GM23338 (cell line): ENCODE data around the gene ZNF236. TPM values are rescaled to one million over a fixed set of nuclear protein-coding genes. Genes with fewer than 3 reads are reported as not detected.

ENCODE experiments used
- ATAC-seq: fragments of 200-7000 bp; cut with Tn5 transposase; 3 replicates; pipeline ENCODE4 v1.9.1; 2020
- DNase-seq: peaks from one replicate; pipeline ENCODE4 v3.0.0-alpha.2; 2015; ENCODE audit warnings: low spot score
- H2AFZ ChIP-seq: fragments of 200-600 bp; sonication (generic); 2 replicates; pipeline ENCODE4 v1.8.0; 2016; ENCODE audit warnings: antibody characterized with exemption, mild to moderate bottlenecking, moderate library complexity
- H3F3A ChIP-seq: fragments of 200-600 bp; sonication (generic); replicated peaks from 2 replicates; pipeline ENCODE4 v1.8.0; 2017; ENCODE audit warnings: antibody characterized with exemption, mixed run types, low read depth
- H3K27ac ChIP-seq: fragments of 200-600 bp; sonication (generic); 2 replicates; pipeline ENCODE4 v1.6.1; 2016; ENCODE audit warnings: low read depth
- H3K27me3 ChIP-seq: fragments of 200-600 bp; sonication (generic); 2 replicates; pipeline ENCODE4 v1.8.0; 2016; ENCODE audit warnings: mild to moderate bottlenecking, mixed run types, moderate library complexity; ENCODE audit not compliant: insufficient read depth
- H3K36me3 ChIP-seq: fragments of 200-600 bp; sonication (generic); 2 replicates; pipeline ENCODE4 v1.8.0; 2016; ENCODE audit warnings: mild to moderate bottlenecking; ENCODE audit not compliant: insufficient read depth
- H3K4me1 ChIP-seq: fragments of 200-600 bp; sonication (generic); 2 replicates; pipeline ENCODE4 v1.8.0; 2016; ENCODE audit warnings: mild to moderate bottlenecking, moderate library complexity; ENCODE audit not compliant: insufficient read depth
- H3K4me2 ChIP-seq: fragments of 200-600 bp; sonication (generic); 2 replicates; pipeline ENCODE4 v1.7.1; 2017; ENCODE audit warnings: mixed run types
- H3K4me3 ChIP-seq: fragments of 200-600 bp; sonication (generic); 2 replicates; pipeline ENCODE4 v1.6.1; 2016; ENCODE audit warnings: mixed run types
- H3K79me2 ChIP-seq: fragments of 200-600 bp; sonication (generic); replicated peaks from 2 replicates; pipeline ENCODE4 v1.8.0; 2017; ENCODE audit warnings: mild to moderate bottlenecking; ENCODE audit not compliant: insufficient read depth
- H3K9me2 ChIP-seq: fragments of 200-600 bp; sonication (generic); 2 replicates; pipeline ENCODE4 v1.8.0; 2017; ENCODE audit not compliant: insufficient read depth
- H4K20me1 ChIP-seq: fragments of 200-600 bp; sonication (generic); replicated peaks from 2 replicates; pipeline ENCODE4 v1.8.0; 2017; ENCODE audit warnings: mild to moderate bottlenecking; ENCODE audit not compliant: insufficient read depth
- H3K27ac Mint-ChIP-seq: 2 replicates; pipeline ENCODE4 v1.8.0; 2020; ENCODE audit warnings: inconsistent platforms, mild to moderate bottlenecking, moderate library complexity, mixed read lengths
- H3K27me3 Mint-ChIP-seq: 3 replicates; pipeline ENCODE4 v1.8.0; 2022; ENCODE audit warnings: low read depth, mild to moderate bottlenecking, moderate library complexity, mixed read lengths, inconsistent platforms; ENCODE audit not compliant: insufficient read depth, poor library complexity
- H3K36me3 Mint-ChIP-seq: 3 replicates; pipeline ENCODE4 v1.8.0; 2021; ENCODE audit warnings: low read depth, mild to moderate bottlenecking, inconsistent platforms, moderate library complexity, mixed read lengths
- H3K4me1 Mint-ChIP-seq: 3 replicates; pipeline ENCODE4 v1.8.0; 2020; ENCODE audit warnings: mild to moderate bottlenecking, inconsistent platforms, mixed read lengths
- H3K4me3 Mint-ChIP-seq: 3 replicates; pipeline ENCODE4 v1.8.0; 2021; ENCODE audit warnings: moderate library complexity, mild to moderate bottlenecking, inconsistent platforms, mixed read lengths
- H3K9me3 Mint-ChIP-seq: 3 replicates; pipeline ENCODE4 v1.8.0; 2020; ENCODE audit warnings: moderate library complexity, mild to moderate bottlenecking, inconsistent platforms, mixed read lengths
- CREB1 ChIP-seq: fragments of 250-450 bp; sonication (Bioruptor Pico); IDR thresholded peaks from 2 replicates; pipeline ENCODE4 v1.5.0; 2020; ENCODE audit warnings: low read depth, mild to moderate bottlenecking, moderate library complexity
- EZH2 ChIP-seq: fragments of 200-600 bp; sonication (generic); IDR thresholded peaks from one replicate; pipeline ENCODE4 v1.8.0; 2017; ENCODE audit warnings: antibody characterized with exemption, mild to moderate bottlenecking, low read depth; ENCODE audit not compliant: unreplicated experiment
- EZH2phosphoT487 ChIP-seq: fragments of 200-600 bp; sonication (generic); IDR thresholded peaks from one replicate; pipeline ENCODE4 v1.8.1; 2018; ENCODE audit warnings: antibody characterized with exemption; ENCODE audit not compliant: unreplicated experiment
- JUNB ChIP-seq: IDR thresholded peaks from one replicate; pipeline ENCODE4 v1.6.1; 2016; ENCODE audit warnings: antibody characterized with exemption; ENCODE audit not compliant: unreplicated experiment
- NANOG ChIP-seq: IDR thresholded peaks from 2 replicates; pipeline ENCODE4 v1.6.1; 2016; ENCODE audit warnings: antibody characterized with exemption, borderline replicate concordance
- POLR2AphosphoS5 ChIP-seq: IDR thresholded peaks from 2 replicates; pipeline ENCODE4 v1.6.1; 2016; ENCODE audit warnings: antibody characterized with exemption, low read depth
- STAT1 ChIP-seq: IDR thresholded peaks from one replicate; pipeline ENCODE4 v1.6.1; 2016; ENCODE audit warnings: antibody characterized with exemption; ENCODE audit not compliant: unreplicated experiment
- ZNF114 ChIP-seq: fragments of 250-450 bp; sonication (Bioruptor Pico); IDR thresholded peaks from 2 replicates; pipeline ENCODE4 v1.5.0; 2020; ENCODE audit warnings: mild to moderate bottlenecking, moderate library complexity
- ZNF331 ChIP-seq: fragments of 250-450 bp; sonication (Bioruptor Pico); IDR thresholded peaks from 2 replicates; pipeline ENCODE4 v1.5.0; 2020; ENCODE audit warnings: low read depth, mild to moderate bottlenecking, moderate library complexity
- polyA plus RNA-seq: library from polyadenylated mRNA; unstranded; fragments of >200 nt; fragmentation: Nextera tagmentation; extraction: Ambion mirVana; gene quantifications from 2 replicates; pipeline ENCODE4 v1.2.1, GENCODE V29; 2016
- total RNA-seq: library from RNA; depleted of rRNA; stranded (reverse); fragments of >200 nt; shearing (Covaris generic); gene quantifications from 2 replicates; pipeline ENCODE4 v1.2.3, GENCODE V29; 2014
- TF ChIP-seq, protein P1 (sequence below): IDR thresholded peaks from 2 replicates; pipeline ENCODE4 v1.6.1; 2016; ENCODE audit warnings: antibody characterized with exemption
- TF ChIP-seq, protein P2 (sequence below): fragments of 250-450 bp; sonication (Bioruptor Pico); IDR thresholded peaks from 2 replicates; pipeline ENCODE4 v1.5.0; 2020; ENCODE audit warnings: mild to moderate bottlenecking, moderate library complexity
- TF ChIP-seq, protein P3 (sequence below): IDR thresholded peaks from one replicate; pipeline ENCODE4 v1.6.1; 2018; ENCODE audit warnings: antibody characterized with exemption; ENCODE audit not compliant: unreplicated experiment
- TF ChIP-seq, protein P4 (sequence below), 2 experiments: fragments of 200-600 bp in 1 of 2; sonication (generic) in 1 of 2; conservative IDR thresholded peaks; 2 replicates each; pipeline versions ENCODE4 v1.5.1 to v1.6.1; 2016 to 2017; ENCODE audit warnings: antibody characterized with exemption in 2 of 2, low read depth in 2 of 2, mild to moderate bottlenecking in 2 of 2, moderate library complexity in 1 of 2

The ZNF236 gene
- total and polyA plus RNA-seq, 2 experiments from 2014 or later = 8.9 to 16.3 TPM

DNA sequence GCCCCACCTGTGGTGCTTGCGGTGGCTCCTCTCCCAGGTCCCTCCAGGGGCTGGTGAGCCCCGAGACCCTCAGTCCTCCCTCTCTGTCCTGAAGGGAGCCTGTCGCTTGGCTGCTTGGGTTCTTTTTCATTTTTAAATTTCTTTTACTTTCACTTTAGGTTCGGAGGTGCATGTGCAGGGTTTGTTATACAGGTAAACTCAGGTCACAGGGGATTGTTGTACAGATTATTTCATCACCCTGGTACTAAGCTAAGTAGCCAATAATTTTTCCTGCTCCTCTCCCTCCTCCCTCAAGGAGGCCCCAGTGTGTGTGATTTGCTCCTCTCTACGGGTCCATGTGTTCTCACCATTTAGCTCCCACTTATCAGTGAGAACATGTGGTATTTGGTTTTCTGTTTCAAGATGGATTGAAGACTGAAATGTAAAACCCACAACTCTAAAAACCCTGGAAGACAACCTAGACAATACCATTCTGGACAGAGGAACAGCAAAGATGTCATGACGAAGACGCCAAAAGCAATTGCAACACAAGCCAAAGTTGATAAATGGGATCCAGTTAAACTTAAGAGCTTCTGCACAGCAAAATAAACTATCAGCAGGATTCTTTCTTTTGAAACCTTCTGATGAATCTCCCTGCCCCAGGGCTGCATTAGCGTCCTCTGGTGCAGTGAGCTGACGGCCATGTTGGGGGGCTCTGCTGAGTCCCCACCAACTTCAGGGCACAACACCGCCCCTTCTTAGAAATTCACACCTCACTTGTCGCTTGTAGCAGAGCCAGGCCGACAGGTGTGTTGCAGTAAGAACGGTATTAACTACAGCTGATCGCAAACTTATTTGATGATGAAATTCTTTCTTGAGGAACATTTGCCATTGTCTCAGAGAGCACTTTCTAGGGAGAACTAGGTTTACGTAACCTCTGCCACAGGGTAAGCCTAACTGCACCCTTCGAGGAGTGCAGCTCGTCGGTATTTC is 135.3 kb downstream of the ZNF236 start:
- Mint-ChIP-seq H3K4me1 (peaks cover 10% of the 10 kb centered on the region; the same call in 1 of the 3 replicates), H3K4me3 (no peak overlapping the region), H3K27me3 (peaks cover 4% of the 10 kb centered on the region), H3K9me3 (no peaks in the 10 kb centered on the region; the same call in 2 of the 3 replicates), H3K36me3 (peaks cover 27% of the 10 kb centered on the region), H3K27ac (peak overlapping the region; percentile 29)
- Histone ChIP-seq H4K20me1 (no peaks in the 10 kb centered on the region; the same call in 1 of the 2 replicates), H3F3A (no peaks in the 10 kb centered on the region), H3K79me2 (no peaks in the 10 kb centered on the region), H3K4me2 (no peak overlapping the region), H3K27ac (no peak overlapping the region), H3K4me1 (no peaks in the 10 kb centered on the region), H2AFZ (no peak overlapping the region), H3K36me3 (no peaks in the 10 kb centered on the region), H3K9me2 (no peaks in the 10 kb centered on the region), H3K4me3 (no peak overlapping the region), H3K27me3 (no peaks in the 10 kb centered on the region)
- ATAC-seq (no peak), DNase-seq (no peak)
- no peak for TF ChIP-seq POLR2AphosphoS5
- TF ChIP-seq, protein P1, sequence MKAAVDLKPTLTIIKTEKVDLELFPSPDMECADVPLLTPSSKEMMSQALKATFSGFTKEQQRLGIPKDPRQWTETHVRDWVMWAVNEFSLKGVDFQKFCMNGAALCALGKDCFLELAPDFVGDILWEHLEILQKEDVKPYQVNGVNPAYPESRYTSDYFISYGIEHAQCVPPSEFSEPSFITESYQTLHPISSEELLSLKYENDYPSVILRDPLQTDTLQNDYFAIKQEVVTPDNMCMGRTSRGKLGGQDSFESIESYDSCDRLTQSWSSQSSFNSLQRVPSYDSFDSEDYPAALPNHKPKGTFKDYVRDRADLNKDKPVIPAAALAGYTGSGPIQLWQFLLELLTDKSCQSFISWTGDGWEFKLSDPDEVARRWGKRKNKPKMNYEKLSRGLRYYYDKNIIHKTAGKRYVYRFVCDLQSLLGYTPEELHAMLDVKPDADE = no peak
- no peak for TF ChIP-seq EZH2phosphoT487
- no peak for TF ChIP-seq NANOG
- TF ChIP-seq, protein P2, sequence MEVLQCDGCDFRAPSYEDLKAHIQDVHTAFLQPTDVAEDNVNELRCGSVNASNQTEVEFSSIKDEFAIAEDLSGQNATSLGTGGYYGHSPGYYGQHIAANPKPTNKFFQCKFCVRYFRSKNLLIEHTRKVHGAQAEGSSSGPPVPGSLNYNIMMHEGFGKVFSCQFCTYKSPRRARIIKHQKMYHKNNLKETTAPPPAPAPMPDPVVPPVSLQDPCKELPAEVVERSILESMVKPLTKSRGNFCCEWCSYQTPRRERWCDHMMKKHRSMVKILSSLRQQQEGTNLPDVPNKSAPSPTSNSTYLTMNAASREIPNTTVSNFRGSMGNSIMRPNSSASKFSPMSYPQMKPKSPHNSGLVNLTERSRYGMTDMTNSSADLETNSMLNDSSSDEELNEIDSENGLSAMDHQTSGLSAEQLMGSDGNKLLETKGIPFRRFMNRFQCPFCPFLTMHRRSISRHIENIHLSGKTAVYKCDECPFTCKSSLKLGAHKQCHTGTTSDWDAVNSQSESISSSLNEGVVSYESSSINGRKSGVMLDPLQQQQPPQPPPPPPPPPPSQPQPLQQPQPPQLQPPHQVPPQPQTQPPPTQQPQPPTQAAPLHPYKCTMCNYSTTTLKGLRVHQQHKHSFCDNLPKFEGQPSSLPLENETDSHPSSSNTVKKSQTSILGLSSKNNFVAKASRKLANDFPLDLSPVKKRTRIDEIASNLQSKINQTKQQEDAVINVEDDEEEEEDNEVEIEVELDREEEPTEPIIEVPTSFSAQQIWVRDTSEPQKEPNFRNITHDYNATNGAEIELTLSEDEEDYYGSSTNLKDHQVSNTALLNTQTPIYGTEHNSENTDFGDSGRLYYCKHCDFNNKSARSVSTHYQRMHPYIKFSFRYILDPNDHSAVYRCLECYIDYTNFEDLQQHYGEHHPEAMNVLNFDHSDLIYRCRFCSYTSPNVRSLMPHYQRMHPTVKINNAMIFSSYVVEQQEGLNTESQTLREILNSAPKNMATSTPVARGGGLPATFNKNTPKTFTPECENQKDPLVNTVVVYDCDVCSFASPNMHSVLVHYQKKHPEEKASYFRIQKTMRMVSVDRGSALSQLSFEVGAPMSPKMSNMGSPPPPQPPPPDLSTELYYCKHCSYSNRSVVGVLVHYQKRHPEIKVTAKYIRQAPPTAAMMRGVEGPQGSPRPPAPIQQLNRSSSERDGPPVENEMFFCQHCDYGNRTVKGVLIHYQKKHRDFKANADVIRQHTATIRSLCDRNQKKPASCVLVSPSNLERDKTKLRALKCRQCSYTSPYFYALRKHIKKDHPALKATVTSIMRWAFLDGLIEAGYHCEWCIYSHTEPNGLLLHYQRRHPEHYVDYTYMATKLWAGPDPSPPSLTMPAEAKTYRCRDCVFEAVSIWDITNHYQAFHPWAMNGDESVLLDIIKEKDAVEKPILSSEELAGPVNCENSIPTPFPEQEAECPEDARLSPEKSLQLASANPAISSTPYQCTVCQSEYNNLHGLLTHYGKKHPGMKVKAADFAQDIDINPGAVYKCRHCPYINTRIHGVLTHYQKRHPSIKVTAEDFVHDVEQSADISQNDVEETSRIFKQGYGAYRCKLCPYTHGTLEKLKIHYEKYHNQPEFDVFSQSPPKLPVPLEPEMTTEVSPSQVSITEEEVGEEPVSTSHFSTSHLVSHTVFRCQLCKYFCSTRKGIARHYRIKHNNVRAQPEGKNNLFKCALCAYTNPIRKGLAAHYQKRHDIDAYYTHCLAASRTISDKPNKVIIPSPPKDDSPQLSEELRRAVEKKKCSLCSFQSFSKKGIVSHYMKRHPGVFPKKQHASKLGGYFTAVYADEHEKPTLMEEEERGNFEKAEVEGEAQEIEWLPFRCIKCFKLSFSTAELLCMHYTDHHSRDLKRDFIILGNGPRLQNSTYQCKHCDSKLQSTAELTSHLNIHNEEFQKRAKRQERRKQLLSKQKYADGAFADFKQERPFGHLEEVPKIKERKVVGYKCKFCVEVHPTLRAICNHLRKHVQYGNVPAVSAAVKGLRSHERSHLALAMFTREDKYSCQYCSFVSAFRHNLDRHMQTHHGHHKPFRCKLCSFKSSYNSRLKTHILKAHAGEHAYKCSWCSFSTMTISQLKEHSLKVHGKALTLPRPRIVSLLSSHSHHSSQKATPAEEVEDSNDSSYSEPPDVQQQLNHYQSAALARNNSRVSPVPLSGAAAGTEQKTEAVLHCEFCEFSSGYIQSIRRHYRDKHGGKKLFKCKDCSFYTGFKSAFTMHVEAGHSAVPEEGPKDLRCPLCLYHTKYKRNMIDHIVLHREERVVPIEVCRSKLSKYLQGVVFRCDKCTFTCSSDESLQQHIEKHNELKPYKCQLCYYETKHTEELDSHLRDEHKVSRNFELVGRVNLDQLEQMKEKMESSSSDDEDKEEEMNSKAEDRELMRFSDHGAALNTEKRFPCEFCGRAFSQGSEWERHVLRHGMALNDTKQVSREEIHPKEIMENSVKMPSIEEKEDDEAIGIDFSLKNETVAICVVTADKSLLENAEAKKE = no peak
- TF ChIP-seq ZNF114 = no peak
- no peak for TF ChIP-seq EZH2
- no peak for TF ChIP-seq STAT1
- TF ChIP-seq ZNF331 (CRISPR knock-in tag) = no peak
- no peak for TF ChIP-seq JUNB
- TF ChIP-seq, protein P3, sequence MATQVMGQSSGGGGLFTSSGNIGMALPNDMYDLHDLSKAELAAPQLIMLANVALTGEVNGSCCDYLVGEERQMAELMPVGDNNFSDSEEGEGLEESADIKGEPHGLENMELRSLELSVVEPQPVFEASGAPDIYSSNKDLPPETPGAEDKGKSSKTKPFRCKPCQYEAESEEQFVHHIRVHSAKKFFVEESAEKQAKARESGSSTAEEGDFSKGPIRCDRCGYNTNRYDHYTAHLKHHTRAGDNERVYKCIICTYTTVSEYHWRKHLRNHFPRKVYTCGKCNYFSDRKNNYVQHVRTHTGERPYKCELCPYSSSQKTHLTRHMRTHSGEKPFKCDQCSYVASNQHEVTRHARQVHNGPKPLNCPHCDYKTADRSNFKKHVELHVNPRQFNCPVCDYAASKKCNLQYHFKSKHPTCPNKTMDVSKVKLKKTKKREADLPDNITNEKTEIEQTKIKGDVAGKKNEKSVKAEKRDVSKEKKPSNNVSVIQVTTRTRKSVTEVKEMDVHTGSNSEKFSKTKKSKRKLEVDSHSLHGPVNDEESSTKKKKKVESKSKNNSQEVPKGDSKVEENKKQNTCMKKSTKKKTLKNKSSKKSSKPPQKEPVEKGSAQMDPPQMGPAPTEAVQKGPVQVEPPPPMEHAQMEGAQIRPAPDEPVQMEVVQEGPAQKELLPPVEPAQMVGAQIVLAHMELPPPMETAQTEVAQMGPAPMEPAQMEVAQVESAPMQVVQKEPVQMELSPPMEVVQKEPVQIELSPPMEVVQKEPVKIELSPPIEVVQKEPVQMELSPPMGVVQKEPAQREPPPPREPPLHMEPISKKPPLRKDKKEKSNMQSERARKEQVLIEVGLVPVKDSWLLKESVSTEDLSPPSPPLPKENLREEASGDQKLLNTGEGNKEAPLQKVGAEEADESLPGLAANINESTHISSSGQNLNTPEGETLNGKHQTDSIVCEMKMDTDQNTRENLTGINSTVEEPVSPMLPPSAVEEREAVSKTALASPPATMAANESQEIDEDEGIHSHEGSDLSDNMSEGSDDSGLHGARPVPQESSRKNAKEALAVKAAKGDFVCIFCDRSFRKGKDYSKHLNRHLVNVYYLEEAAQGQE = no peak
- TF ChIP-seq CREB1 (CRISPR knock-in tag) = no peak
- TF ChIP-seq, protein P4, sequence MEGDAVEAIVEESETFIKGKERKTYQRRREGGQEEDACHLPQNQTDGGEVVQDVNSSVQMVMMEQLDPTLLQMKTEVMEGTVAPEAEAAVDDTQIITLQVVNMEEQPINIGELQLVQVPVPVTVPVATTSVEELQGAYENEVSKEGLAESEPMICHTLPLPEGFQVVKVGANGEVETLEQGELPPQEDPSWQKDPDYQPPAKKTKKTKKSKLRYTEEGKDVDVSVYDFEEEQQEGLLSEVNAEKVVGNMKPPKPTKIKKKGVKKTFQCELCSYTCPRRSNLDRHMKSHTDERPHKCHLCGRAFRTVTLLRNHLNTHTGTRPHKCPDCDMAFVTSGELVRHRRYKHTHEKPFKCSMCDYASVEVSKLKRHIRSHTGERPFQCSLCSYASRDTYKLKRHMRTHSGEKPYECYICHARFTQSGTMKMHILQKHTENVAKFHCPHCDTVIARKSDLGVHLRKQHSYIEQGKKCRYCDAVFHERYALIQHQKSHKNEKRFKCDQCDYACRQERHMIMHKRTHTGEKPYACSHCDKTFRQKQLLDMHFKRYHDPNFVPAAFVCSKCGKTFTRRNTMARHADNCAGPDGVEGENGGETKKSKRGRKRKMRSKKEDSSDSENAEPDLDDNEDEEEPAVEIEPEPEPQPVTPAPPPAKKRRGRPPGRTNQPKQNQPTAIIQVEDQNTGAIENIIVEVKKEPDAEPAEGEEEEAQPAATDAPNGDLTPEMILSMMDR (conservative IDR thresholded peaks at IDR 0.05; ENCODE audit: low read depth in 2 of 2) = no peak
